ENCODE results near the gene CAPN14.

Gene CAPN14

GRCh38 chr2:31199206-31199605 lies 18.1 kb downstream of the CAPN14 start:
- no peaks in the 10 kb centered on the region for H3K27me3 ChIP-seq (ENCODE audit: control insufficient read depth, insufficient read depth, low read length, poor library complexity, severe bottlenecking)
- H3K9me3 ChIP-seq (ENCODE audit: control insufficient read depth, low read length), result no peaks in the 10 kb centered on the region
- H3K36me3 ChIP-seq (ENCODE audit: control insufficient read depth, insufficient read depth, low read length), result no peaks in the 10 kb centered on the region
- WGBS, 2 experiments, result 90 to 96% methylated on average over 3 to 4 of the region's 4 CpGs
- no peak overlapping the region for H3K4me3 ChIP-seq (ENCODE audit: insufficient read depth, low read depth, low read length)
- no peak overlapping the region for H3K27ac ChIP-seq (ENCODE audit: insufficient read depth, low read depth, low read length, poor library complexity, severe bottlenecking)
- H3K4me1 ChIP-seq (ENCODE audit: control insufficient read depth, insufficient read depth, low read length), result no peaks in the 10 kb centered on the region

GRCh38 chr2:31197669-31198068 lies 19.6 kb downstream of the CAPN14 start:
- Histone ChIP-seq H3K4me3 (ENCODE audit: insufficient read depth, low read depth, low read length) (no peak overlapping the region), H3K4me1 (ENCODE audit: control insufficient read depth, insufficient read depth, low read length) (no peaks in the 10 kb centered on the region), H3K9me3 (ENCODE audit: control insufficient read depth, low read length) (no peaks in the 10 kb centered on the region), H3K27ac (ENCODE audit: insufficient read depth, low read depth, low read length, poor library complexity, severe bottlenecking) (no peak overlapping the region), H3K27me3 (ENCODE audit: control insufficient read depth, insufficient read depth, low read length, poor library complexity, severe bottlenecking) (no peaks in the 10 kb centered on the region), H3K36me3 (ENCODE audit: control insufficient read depth, insufficient read depth, low read length) (no peaks in the 10 kb centered on the region)
- WGBS, 2 experiments, result 85 to 97% methylated on average over 2 of the region's 2 CpGs

GRCh38 chr2:31197166-31197565 lies 20.1 kb downstream of the CAPN14 start:
- H3K4me3 ChIP-seq (ENCODE audit: insufficient read depth, low read depth, low read length), result no peak overlapping the region
- no peaks in the 10 kb centered on the region for H3K9me3 ChIP-seq (ENCODE audit: control insufficient read depth, low read length)
- H3K36me3 ChIP-seq (ENCODE audit: control insufficient read depth, insufficient read depth, low read length), result no peaks in the 10 kb centered on the region
- no peak overlapping the region for H3K27ac ChIP-seq (ENCODE audit: insufficient read depth, low read depth, low read length, poor library complexity, severe bottlenecking)
- WGBS, 2 experiments, result 88 to 93% methylated on average over 4 of the region's 4 CpGs
- no peaks in the 10 kb centered on the region for H3K4me1 ChIP-seq (ENCODE audit: control insufficient read depth, insufficient read depth, low read length)
- H3K27me3 ChIP-seq (ENCODE audit: control insufficient read depth, insufficient read depth, low read length, poor library complexity, severe bottlenecking), result no peaks in the 10 kb centered on the region

GRCh38 chr2:31196622-31197021 lies 20.7 kb downstream of the CAPN14 start:
- WGBS, 2 experiments, result 84 to 100% methylated on average over 1 of the region's 2 CpGs
- Histone ChIP-seq H3K27ac (ENCODE audit: insufficient read depth, low read depth, low read length, poor library complexity, severe bottlenecking) (no peak overlapping the region), H3K9me3 (ENCODE audit: control insufficient read depth, low read length) (no peaks in the 10 kb centered on the region), H3K27me3 (ENCODE audit: control insufficient read depth, insufficient read depth, low read length, poor library complexity, severe bottlenecking) (no peaks in the 10 kb centered on the region), H3K4me3 (ENCODE audit: insufficient read depth, low read depth, low read length) (no peak overlapping the region), H3K36me3 (ENCODE audit: control insufficient read depth, insufficient read depth, low read length) (no peaks in the 10 kb centered on the region), H3K4me1 (ENCODE audit: control insufficient read depth, insufficient read depth, low read length) (no peaks in the 10 kb centered on the region)

- no peaks in the 10 kb centered on the region for H3K27me3 ChIP-seq (ENCODE audit: control insufficient read depth, insufficient read depth, low read length, poor library complexity, severe bottlenecking)
- 91 to 93% methylated on average over 4 of the region's 4 CpGs for WGBS, 2 experiments
These were observed 23.5 kb downstream of the CAPN14 start for GRCh38 chr2:31193806-31194205.

GRCh38 chr2:31192851-31193392 lies 24.4 kb downstream of the CAPN14 start:
- no peaks in the 10 kb centered on the region for H3K27me3 ChIP-seq (ENCODE audit: control insufficient read depth, insufficient read depth, low read length, poor library complexity, severe bottlenecking)
- H3K4me3 ChIP-seq (ENCODE audit: insufficient read depth, low read depth, low read length), result no peak overlapping the region
- H3K27ac ChIP-seq (ENCODE audit: insufficient read depth, low read depth, low read length, poor library complexity, severe bottlenecking), result no peak overlapping the region
- H3K9me3 ChIP-seq (ENCODE audit: control insufficient read depth, low read length), result no peaks in the 10 kb centered on the region
- 91 to 92% methylated on average over 12 of the region's 12 CpGs for WGBS, 2 experiments
- no peaks in the 10 kb centered on the region for H3K4me1 ChIP-seq (ENCODE audit: control insufficient read depth, insufficient read depth, low read length)
- no peaks in the 10 kb centered on the region for H3K36me3 ChIP-seq (ENCODE audit: control insufficient read depth, insufficient read depth, low read length)

More at GRCh38 chr2:31193806-31194205, 23.5 kb downstream of the CAPN14 start:
- Histone ChIP-seq H3K27ac (ENCODE audit: insufficient read depth, low read depth, low read length, poor library complexity, severe bottlenecking) (no peak overlapping the region), H3K4me3 (ENCODE audit: insufficient read depth, low read depth, low read length) (no peak overlapping the region), H3K9me3 (ENCODE audit: control insufficient read depth, low read length) (no peaks in the 10 kb centered on the region), H3K36me3 (ENCODE audit: control insufficient read depth, insufficient read depth, low read length) (no peaks in the 10 kb centered on the region), H3K4me1 (ENCODE audit: control insufficient read depth, insufficient read depth, low read length) (no peaks in the 10 kb centered on the region)

- no peaks in the 10 kb centered on the region for H3K9me3 ChIP-seq (ENCODE audit: control insufficient read depth, low read length)
- H3K4me3 ChIP-seq (ENCODE audit: insufficient read depth, low read depth, low read length), result no peak overlapping the region
- H3K4me1 ChIP-seq (ENCODE audit: control insufficient read depth, insufficient read depth, low read length), result no peaks in the 10 kb centered on the region
- H3K36me3 ChIP-seq (ENCODE audit: control insufficient read depth, insufficient read depth, low read length), result no peaks in the 10 kb centered on the region
- H3K27me3 ChIP-seq (ENCODE audit: control insufficient read depth, insufficient read depth, low read length, poor library complexity, severe bottlenecking), result no peaks in the 10 kb centered on the region
- H3K27ac ChIP-seq (ENCODE audit: insufficient read depth, low read depth, low read length, poor library complexity, severe bottlenecking), result no peak overlapping the region
- 92% methylated on average over 2 of the region's 2 CpGs for WGBS, 2 experiments
These were observed 24.9 kb downstream of the CAPN14 start for GRCh38 chr2:31192396-31192795.

GRCh38 chr2:31191931-31192330 lies 25.4 kb downstream of the CAPN14 start:
- H3K4me1 ChIP-seq (ENCODE audit: control insufficient read depth, insufficient read depth, low read length), result no peaks in the 10 kb centered on the region
- H3K36me3 ChIP-seq (ENCODE audit: control insufficient read depth, insufficient read depth, low read length), result no peaks in the 10 kb centered on the region
- 92 to 95% methylated on average over 11 of the region's 11 CpGs for WGBS, 2 experiments
- H3K4me3 ChIP-seq (ENCODE audit: insufficient read depth, low read depth, low read length), result no peak overlapping the region
- H3K9me3 ChIP-seq (ENCODE audit: control insufficient read depth, low read length), result no peaks in the 10 kb centered on the region
- no peaks in the 10 kb centered on the region for H3K27me3 ChIP-seq (ENCODE audit: control insufficient read depth, insufficient read depth, low read length, poor library complexity, severe bottlenecking)
- no peak overlapping the region for H3K27ac ChIP-seq (ENCODE audit: insufficient read depth, low read depth, low read length, poor library complexity, severe bottlenecking)

- Histone ChIP-seq H3K36me3 (ENCODE audit: control insufficient read depth, insufficient read depth, low read length) (no peaks in the 10 kb centered on the region), H3K9me3 (ENCODE audit: control insufficient read depth, low read length) (no peaks in the 10 kb centered on the region), H3K4me1 (ENCODE audit: control insufficient read depth, insufficient read depth, low read length) (no peaks in the 10 kb centered on the region), H3K4me3 (ENCODE audit: insufficient read depth, low read depth, low read length) (no peak overlapping the region), H3K27ac (ENCODE audit: insufficient read depth, low read depth, low read length, poor library complexity, severe bottlenecking) (no peak overlapping the region), H3K27me3 (ENCODE audit: control insufficient read depth, insufficient read depth, low read length, poor library complexity, severe bottlenecking) (no peaks in the 10 kb centered on the region)
- WGBS, 2 experiments, result 89 to 90% methylated on average over 1 of the region's 1 CpG
These were observed 27.1 kb downstream of the CAPN14 start for GRCh38 chr2:31190188-31190587.

- H3K27me3 ChIP-seq (ENCODE audit: control insufficient read depth, insufficient read depth, low read length, poor library complexity, severe bottlenecking), result no peaks in the 10 kb centered on the region
- no peak overlapping the region for H3K27ac ChIP-seq (ENCODE audit: insufficient read depth, low read depth, low read length, poor library complexity, severe bottlenecking)
- no peaks in the 10 kb centered on the region for H3K4me1 ChIP-seq (ENCODE audit: control insufficient read depth, insufficient read depth, low read length)
- H3K9me3 ChIP-seq (ENCODE audit: control insufficient read depth, low read length), result no peaks in the 10 kb centered on the region
- WGBS, 2 experiments, result 92 to 93% methylated on average over 4 of the region's 4 CpGs
- H3K4me3 ChIP-seq (ENCODE audit: insufficient read depth, low read depth, low read length), result no peak overlapping the region
- H3K36me3 ChIP-seq (ENCODE audit: control insufficient read depth, insufficient read depth, low read length), result no peaks in the 10 kb centered on the region
These were observed 28.2 kb downstream of the CAPN14 start for GRCh38 chr2:31189141-31189540.

GRCh38 chr2:31188131-31188530 lies 29.2 kb downstream of the CAPN14 start:
- H3K4me3 ChIP-seq (ENCODE audit: insufficient read depth, low read depth, low read length), result no peak overlapping the region
- no peaks in the 10 kb centered on the region for H3K9me3 ChIP-seq (ENCODE audit: control insufficient read depth, low read length)
- no peaks in the 10 kb centered on the region for H3K4me1 ChIP-seq (ENCODE audit: control insufficient read depth, insufficient read depth, low read length)
- H3K36me3 ChIP-seq (ENCODE audit: control insufficient read depth, insufficient read depth, low read length), result no peaks in the 10 kb centered on the region
- WGBS, 2 experiments, result 73 to 76% methylated on average over 5 of the region's 5 CpGs
- H3K27ac ChIP-seq (ENCODE audit: insufficient read depth, low read depth, low read length, poor library complexity, severe bottlenecking), result no peak overlapping the region
- H3K27me3 ChIP-seq (ENCODE audit: control insufficient read depth, insufficient read depth, low read length, poor library complexity, severe bottlenecking), result no peaks in the 10 kb centered on the region
